BLaER1 (cell line): ENCODE measurements around the gene DDX3X.
"Not testable (repeated sequence)": the region's sequence is repeated elsewhere in the genome, so short reads cannot be mapped to it uniquely, and the experiment has no call there.

Experiments used
- H3K27ac ChIP-seq: shearing (Covaris generic); formaldehyde crosslinking; 2 replicates; pipeline ENCODE4 v1.8.1; 2022
- H3K27me3 ChIP-seq: shearing (Covaris generic); formaldehyde crosslinking; 2 replicates; pipeline ENCODE4 v1.8.1; 2022
- H3K36me3 ChIP-seq: shearing (Covaris generic); formaldehyde crosslinking; 2 replicates; pipeline ENCODE4 v1.8.1; 2022
- H3K4me1 ChIP-seq: shearing (Covaris generic); formaldehyde crosslinking; 2 replicates; pipeline ENCODE4 v1.8.1; 2022
- H3K4me2 ChIP-seq: shearing (Covaris generic); formaldehyde crosslinking; 2 replicates; pipeline ENCODE4 v1.8.1; 2022
- H3K4me3 ChIP-seq: shearing (Covaris generic); formaldehyde crosslinking; 2 replicates; pipeline ENCODE4 v1.8.1; 2022
- H3K9ac ChIP-seq: shearing (Covaris generic); formaldehyde crosslinking; 2 replicates; pipeline ENCODE4 v1.8.1; 2022
- H3K9me3 ChIP-seq: shearing (Covaris generic); formaldehyde crosslinking; 2 replicates; pipeline ENCODE4 v1.8.1; 2022
- H4K20me1 ChIP-seq: shearing (Covaris generic); formaldehyde crosslinking; 2 replicates; pipeline ENCODE4 v1.8.1; 2022
- Cebpa-rat ChIP-seq: shearing (Covaris generic); IDR thresholded peaks from 2 replicates; pipeline ENCODE4 v1.8.1; 2022

The DDX3X gene

DNA sequence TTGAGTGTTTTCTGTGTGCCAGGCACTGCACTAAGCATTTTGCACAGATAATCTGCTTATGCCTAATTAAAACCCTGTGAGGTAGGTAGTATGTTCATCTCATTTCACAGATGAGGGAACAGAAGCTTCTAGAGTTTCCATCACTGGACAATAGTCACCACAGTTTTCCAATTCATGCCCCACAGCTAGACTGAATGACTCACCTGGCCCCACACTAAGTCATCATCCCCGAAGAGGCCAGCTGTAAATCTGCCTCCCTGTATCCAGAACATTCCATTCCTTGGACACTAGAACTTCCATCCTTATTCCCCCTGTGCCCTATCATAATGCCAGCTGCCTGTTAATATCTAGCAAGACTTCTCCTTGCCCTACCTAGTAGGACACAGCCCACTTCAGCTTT, 72.2 kb downstream of the DDX3X start:
- peaks cover 6% of the 10 kb centered on the region; the same call in 1 of the 2 replicates for H3K4me1 ChIP-seq
- H3K4me3 ChIP-seq: no peak overlapping the region
- no peak overlapping the region for H3K9ac ChIP-seq
- H3K9me3 ChIP-seq: no peaks in the 10 kb centered on the region
- no peak overlapping the region for H3K4me2 ChIP-seq
- H3K27ac ChIP-seq: no peak overlapping the region
- H3K27me3 ChIP-seq: peaks cover 8% of the 10 kb centered on the region; the same call in 1 of the 2 replicates
- no peaks in the 10 kb centered on the region for H3K36me3 ChIP-seq
- no peaks in the 10 kb centered on the region for H4K20me1 ChIP-seq
- no peak for TF ChIP-seq Cebpa-rat

DNA sequence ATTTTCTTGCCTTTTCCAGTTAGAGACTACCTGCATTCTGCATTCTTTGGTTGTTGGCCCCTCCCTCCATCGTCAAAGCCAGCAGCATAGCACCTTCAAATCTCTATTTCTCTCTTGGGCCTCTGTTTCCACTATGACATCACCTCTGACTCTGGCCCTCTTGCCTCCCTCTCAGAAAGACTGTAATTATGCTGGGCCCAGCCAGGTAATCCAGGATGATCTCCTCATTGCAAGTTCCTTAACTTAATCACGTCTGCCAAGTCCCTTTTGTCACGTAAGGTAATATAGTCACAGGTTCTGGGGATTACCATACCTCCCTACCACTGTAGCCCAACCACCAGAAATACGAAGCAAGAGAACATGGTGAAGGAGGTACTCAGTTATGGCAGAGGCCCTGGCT, 73.9 kb downstream of the DDX3X start:
- no peak for TF ChIP-seq Cebpa-rat
- no peaks in the 10 kb centered on the region for H3K36me3 ChIP-seq
- H3K4me1 ChIP-seq: peaks cover 6% of the 10 kb centered on the region; the same call in 1 of the 2 replicates
- no peaks in the 10 kb centered on the region for H4K20me1 ChIP-seq
- peaks cover 8% of the 10 kb centered on the region; the same call in 1 of the 2 replicates for H3K27me3 ChIP-seq
- H3K4me3 ChIP-seq: no peak overlapping the region
- H3K4me2 ChIP-seq: no peak overlapping the region
- no peak overlapping the region for H3K9ac ChIP-seq
- H3K9me3 ChIP-seq: no peaks in the 10 kb centered on the region
- no peak overlapping the region for H3K27ac ChIP-seq

DNA sequence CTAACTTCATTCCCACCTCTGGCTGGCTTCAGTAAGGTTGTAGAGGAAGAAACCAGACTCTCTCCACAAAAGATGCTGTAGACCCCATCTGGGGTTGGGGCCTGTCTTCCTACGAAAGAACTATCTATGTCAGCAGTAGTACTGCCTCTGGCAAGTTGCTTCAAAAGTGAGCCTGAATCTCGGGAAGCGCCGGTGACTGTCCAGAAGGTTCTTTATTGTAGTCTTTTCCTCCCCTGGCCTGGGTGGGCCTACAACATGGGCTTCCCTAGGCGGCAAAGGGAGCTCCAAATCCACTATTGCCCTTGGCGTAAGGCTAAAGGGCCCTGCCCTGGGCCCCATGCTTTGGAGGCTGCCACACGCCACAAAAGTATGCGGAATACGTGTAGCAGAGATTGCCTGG, 74.6 kb downstream of the DDX3X start:
- Histone ChIP-seq H3K27me3 (peaks cover 8% of the 10 kb centered on the region; the same call in 1 of the 2 replicates), H3K4me1 (peaks cover 6% of the 10 kb centered on the region; the same call in 1 of the 2 replicates), H3K9me3 (no peaks in the 10 kb centered on the region), H3K36me3 (no peaks in the 10 kb centered on the region), H3K27ac (no peak overlapping the region), H3K9ac (no peak overlapping the region), H3K4me3 (no peak overlapping the region), H4K20me1 (no peaks in the 10 kb centered on the region), H3K4me2 (no peak overlapping the region)
- no peak for TF ChIP-seq Cebpa-rat

DNA sequence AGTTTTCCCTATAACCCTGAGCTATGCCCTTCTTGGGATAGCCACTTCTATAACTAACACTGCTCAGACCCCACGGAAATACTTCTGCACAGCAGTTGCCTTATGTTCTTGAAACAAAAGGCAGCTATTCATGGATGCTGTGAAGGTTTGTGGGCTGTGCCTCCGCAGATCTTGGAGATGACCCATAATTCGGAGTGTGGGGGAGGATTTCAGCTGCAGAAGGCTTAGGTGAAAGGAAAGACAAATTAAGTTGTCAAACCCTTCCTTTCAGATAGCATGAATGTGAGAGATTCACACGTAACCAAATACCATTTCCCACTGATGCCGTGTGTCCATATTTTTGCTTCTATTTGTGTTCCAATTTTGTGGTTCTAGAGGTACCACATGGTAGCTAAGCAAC, 75.0 kb downstream of the DDX3X start:
- Histone ChIP-seq H4K20me1 (no peaks in the 10 kb centered on the region), H3K27ac (no peak overlapping the region), H3K4me1 (peaks cover 6% of the 10 kb centered on the region; the same call in 1 of the 2 replicates), H3K4me3 (no peak overlapping the region), H3K9ac (no peak overlapping the region), H3K27me3 (peaks cover 8% of the 10 kb centered on the region; the same call in 1 of the 2 replicates), H3K4me2 (no peak overlapping the region), H3K9me3 (no peaks in the 10 kb centered on the region; the same call in 1 of the 2 replicates), H3K36me3 (no peaks in the 10 kb centered on the region)
- no peak for TF ChIP-seq Cebpa-rat

DNA sequence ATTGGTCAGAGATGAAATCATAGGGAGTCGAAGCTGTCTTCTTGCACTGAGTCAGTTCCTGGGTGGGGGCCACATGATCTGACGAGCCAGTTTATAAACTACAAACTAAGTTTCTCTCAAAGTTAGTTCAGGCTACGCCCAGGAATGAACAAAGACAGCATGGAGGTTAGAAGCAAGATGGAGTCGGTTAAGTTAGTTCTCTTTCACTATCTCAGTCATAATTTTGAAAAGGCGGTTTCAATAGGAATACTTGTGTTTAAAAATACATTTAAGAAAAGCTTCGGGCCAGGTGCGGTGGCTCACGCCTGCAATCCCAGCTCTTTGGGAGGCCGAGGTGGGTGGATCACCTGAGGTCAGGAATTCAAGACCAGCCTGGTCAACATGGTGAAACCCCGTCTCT, 77.3 kb downstream of the DDX3X start:
- H3K9me3 ChIP-seq, H3K4me3 ChIP-seq, H3K4me1 ChIP-seq, H3K36me3 ChIP-seq, H3K27me3 ChIP-seq, H3K9ac ChIP-seq, H3K27ac ChIP-seq, H4K20me1 ChIP-seq, H3K4me2 ChIP-seq: not testable (repeated sequence)

DNA sequence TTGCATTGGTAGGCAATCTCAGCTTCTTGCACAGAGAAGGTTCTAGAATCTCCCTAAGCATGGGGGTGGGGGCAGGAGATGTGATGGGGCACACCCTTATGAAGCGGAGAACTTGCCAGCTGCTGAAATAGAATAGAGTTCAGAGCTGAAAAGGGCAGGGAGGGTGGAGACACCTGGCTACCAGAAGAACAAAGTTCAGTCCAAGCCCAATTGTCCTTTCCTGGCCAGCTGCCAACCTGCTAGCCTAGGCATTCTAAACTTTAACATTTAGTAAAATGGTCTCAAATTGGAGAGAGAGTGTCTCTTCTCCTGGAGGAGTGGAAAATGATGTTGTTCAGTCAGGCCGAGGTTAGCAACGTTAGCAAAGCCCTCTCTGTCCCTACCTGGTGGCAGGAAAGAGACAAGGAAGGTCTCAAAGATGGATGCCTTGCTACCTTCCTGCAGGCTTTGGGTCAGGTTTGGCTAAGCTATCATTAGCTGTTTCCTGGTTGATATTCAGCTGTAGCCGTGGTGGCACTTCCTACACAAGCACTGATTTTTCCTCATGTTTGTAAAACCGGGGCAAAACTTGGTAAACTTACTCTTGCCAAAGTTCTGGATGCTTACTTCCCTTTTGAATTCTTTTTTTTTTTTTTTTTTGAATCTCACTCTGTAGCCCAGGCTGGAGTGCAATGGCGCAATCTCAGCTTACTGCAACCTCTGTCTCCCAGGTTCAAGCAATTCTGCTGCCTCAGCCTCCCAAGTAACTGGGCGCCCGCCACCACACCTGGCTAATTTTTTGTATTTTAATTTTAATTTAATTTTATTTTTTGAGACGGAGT, 78.5 kb downstream of the DDX3X start:
- Histone ChIP-seq H3K4me1 (no peaks in the 10 kb centered on the region), H3K36me3 (no peaks in the 10 kb centered on the region), H3K27ac (no peak overlapping the region), H3K4me2 (no peak overlapping the region), H3K27me3 (peaks cover 8% of the 10 kb centered on the region; the same call in 1 of the 2 replicates), H3K9ac (no peak overlapping the region), H3K4me3 (no peak overlapping the region), H4K20me1 (no peaks in the 10 kb centered on the region), H3K9me3 (peaks cover 8% of the 10 kb centered on the region)
- no peak for TF ChIP-seq Cebpa-rat
